ENCODE data around the gene CENPX. TPM values are rescaled to one million over a fixed set of nuclear protein-coding genes. Genes with fewer than 3 reads are reported as not detected.
A peak's percentile ranks its signal among the peaks of the same experiment; 100 is the strongest.

The CENPX gene
- total RNA-seq, 1 experiment from 2014 or later, result 88.7 TPM

GRCh38 chr17:82012261-82012639 lies 10.4 kb downstream of the CENPX start:
- DNase-seq (ENCODE audit: low spot score), result no peak

- DNase-seq (ENCODE audit: low spot score), result no peak
Observed at GRCh38 chr17:82011617-82012187, 11.0 kb downstream of the CENPX start.

DNA sequence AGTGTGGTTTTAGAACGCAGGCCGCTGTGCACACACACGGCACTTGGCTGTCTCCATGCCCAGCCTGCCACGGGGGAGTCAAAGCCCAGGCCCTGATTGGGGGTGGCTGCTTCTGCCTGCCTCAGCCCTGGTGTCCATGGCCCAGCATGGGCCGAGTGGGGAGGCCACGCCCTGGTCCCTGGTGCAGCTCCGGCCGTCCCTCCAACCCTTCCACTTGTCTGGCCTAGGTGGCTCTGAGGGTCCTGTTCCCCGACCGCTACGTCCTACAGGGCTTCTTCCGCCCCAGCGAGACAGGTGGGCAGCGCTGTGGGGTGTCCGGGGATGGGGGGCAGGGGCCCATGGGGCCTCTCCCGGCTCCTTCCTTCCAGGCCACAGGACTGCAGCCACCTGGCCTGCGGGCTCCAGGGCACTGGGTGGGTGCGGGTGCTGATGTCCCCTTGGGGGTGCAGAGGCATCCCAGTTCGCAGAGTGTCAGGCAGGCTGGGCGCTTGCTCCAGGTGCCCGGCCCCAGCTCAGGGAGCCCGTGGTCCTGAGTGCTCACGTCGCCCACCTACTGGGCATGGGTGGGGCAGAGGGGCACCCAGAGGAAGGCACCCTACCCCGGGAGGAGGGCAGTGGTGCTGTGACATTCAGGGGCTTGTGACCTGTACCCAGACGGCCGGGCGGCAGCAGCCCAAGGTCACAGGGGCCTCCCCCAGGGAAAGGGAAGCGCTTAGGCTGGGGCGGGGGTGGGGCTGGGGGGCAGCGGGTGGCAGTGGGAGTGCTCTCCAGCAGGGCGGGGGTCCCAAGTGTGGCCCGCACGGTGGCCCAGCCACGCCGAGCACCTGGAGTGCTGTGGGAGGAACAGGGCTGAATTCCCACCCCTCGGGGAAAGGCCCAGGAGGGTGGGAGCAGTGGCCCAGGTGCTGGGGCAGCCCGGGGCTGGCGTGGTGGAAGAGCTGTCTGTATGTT lies 11.8 kb downstream of the CENPX start:
- no peak for DNase-seq (ENCODE audit: low spot score)

DNA sequence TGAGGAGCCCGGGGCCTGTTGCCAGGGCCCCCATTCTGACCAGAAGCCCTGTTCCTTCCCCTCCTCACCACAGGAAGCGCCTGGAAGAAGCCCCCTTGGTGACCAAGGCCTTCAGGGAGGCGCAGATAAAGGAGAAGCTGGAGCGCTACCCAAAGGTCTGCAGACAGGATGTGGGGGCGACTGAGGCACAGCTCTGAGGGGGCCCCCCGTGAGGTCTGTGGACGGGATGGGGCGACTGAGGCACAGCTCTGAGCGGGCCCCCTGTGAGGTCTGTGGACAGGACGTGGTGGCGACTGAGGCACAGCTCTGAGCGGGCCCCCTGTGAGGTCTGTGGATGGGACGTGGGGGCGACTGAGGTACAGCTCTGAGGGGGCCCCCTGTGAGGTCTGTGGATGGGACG lies 13.3 kb downstream of the CENPX start:
- no peak for DNase-seq (ENCODE audit: low spot score)

GRCh38 chr17:82008941-82009405 lies 13.7 kb downstream of the CENPX start:
- no peak for DNase-seq (ENCODE audit: low spot score)

DNA sequence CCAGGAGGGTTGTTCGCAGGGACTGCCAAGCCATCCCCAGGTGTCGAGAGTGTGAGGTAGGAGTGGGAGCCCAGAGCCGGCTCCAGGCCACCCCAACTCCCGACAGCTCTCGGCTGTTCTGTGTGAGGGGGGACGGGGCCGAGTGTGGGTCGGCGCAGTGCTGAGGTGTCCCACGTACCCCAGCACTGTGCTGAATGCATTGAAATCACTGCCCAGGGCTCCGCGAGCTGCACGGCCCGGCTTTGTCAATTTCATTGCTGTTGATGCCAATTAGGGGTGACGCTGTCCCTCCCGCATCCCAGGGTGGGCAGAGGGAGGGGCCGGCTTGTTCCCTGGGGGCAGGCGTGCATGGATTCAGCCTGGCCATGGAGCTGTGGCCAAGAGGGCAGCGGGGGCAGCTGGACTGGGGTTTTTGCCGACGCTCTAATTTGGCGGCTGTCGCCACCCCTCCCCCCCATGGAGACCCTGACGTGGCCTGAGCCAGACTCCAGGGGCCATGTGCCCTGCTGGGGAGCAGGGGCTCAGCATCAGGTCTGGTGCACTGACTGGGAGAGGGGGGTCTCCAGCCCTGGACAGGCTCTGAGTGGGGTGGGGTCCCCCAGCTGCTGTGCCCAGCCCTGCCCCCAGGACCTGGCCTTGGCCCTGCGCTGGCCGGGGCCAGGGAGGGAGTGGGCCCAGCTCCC lies 14.3 kb downstream of the CENPX start:
- no peak for DNase-seq (ENCODE audit: low spot score)

GRCh38 chr17:82007495-82008257 lies 15.0 kb downstream of the CENPX start:
- no peak for DNase-seq (ENCODE audit: low spot score)

GRCh38 chr17:82007228-82007494 lies 15.5 kb downstream of the CENPX start:
- DNase-seq (ENCODE audit: low spot score), result no peak

- DNase-seq (ENCODE audit: low spot score), result no peak
Observed at GRCh38 chr17:82006468-82007227, 16.0 kb downstream of the CENPX start.

- DNase-seq (ENCODE audit: low spot score), result no peak
Observed at GRCh38 chr17:82005701-82006348, 16.9 kb downstream of the CENPX start.

GRCh38 chr17:82004517-82005455 lies 17.9 kb downstream of the CENPX start:
- no peak for DNase-seq (ENCODE audit: low spot score)

DNA sequence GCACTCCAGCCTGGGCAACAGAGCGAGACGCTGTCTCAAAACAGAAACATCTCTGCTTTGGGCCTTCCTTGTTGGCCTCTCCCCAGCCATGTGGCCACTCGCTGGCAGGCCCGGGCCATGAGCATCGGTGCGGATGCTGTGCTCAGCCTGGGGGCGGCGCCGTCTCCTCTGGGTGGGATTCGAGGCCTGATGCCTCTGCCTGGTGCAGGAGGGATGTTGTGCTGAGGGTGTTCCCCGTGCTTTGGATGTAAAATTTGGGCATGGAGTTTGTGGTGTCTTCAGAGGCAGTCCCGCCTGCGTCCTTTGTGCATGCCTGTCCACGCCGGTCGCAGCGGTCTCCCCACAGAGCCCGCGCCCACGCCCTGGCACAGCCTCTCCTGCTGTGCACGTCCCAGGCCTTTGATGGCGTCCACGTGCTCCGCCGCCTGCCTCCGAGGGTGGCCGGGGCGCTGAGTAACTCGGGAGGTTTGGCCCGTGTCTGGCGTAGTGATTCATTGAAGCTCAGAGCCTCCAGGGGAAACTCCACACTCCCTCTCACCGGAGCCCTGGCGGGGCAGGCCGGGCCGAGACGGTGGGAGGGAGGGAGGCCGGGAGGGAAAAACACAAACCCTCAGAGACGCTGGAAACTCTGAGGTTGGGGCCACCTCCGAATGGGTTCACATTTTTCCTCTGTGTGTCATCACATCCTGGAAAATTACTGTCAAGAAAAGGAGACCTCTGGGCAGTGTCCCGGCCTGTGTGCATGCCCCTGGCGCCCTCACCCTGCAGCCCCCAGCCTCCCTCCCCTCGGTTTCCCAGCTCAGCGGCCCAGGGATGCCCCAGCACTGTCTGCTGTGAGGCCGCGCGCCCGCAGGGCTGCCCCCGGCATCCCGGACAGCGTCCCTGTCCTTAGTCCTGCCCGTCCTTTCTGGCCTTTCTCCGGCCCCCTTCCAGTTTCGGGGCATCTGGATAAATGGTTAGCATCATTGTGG lies 19.0 kb downstream of the CENPX start:
- DNase-seq (ENCODE audit: low spot score), result peak; percentile 90

DNA sequence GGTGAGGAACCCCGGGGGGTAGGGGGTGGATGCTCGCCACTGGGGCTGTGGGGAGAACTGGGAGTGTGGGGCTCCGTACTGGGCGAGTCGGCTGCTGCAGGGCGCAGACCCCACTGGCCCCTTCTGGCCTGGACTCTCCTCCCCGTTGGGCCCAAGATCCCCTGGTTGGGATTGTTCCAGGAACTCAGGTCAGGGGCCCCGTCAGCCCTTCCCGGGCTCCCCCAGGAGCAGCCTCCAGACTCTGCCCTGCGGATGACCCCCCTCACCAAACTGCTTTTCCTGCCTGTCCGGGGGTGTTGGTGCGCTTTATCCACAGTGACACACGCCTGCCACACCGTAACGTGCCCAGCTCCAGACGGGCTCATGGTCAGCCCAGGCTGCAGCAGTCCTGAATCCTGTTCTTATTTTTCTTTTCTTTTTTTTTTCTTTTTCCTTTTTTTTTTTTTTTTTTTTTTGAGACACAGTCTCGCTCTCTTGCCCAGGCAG lies 21.1 kb downstream of the CENPX start:
- no peak for DNase-seq (ENCODE audit: low spot score)

GRCh38 chr17:82000803-82001570 lies 21.7 kb downstream of the CENPX start:
- no peak for DNase-seq (ENCODE audit: low spot score)

- DNase-seq (ENCODE audit: low spot score), result no peak
Observed at GRCh38 chr17:81999976-82000802, 22.5 kb downstream of the CENPX start.

DNA sequence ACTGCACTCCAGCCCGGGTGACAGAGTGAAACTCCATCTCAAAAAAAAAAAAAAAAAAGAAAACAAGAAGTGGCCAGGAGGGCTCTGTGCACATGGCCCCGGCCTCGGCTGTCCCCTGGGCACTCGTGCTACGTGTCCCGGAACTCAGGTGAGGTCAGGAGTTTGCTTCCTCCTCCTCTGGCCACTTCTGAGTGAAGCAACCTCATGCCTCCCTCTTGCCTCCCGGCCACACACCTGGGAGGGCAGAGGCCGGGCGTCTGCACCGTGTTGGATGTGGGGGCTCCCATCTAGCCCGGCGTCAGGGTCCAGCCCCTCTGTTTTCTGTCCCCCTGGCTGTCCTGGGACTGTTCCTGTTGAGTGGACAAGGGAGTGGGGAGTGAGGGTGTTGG lies 23.1 kb downstream of the CENPX start:
- DNase-seq (ENCODE audit: low spot score), result no peak

Data from H4 (cell line).